Fibroblast of peridontal ligament (primary cell): ENCODE measurements around the gene EBI3.
"Not testable (repeated sequence)": the region's sequence is repeated elsewhere in the genome, so short reads cannot be mapped to it uniquely, and the experiment has no call there.

Experiments
- DNase-seq: peaks from one replicate; pipeline ENCODE4 v3.0.0-alpha.2; 2010; ENCODE audit errors: extremely low read depth

EBI3 gene

DNA sequence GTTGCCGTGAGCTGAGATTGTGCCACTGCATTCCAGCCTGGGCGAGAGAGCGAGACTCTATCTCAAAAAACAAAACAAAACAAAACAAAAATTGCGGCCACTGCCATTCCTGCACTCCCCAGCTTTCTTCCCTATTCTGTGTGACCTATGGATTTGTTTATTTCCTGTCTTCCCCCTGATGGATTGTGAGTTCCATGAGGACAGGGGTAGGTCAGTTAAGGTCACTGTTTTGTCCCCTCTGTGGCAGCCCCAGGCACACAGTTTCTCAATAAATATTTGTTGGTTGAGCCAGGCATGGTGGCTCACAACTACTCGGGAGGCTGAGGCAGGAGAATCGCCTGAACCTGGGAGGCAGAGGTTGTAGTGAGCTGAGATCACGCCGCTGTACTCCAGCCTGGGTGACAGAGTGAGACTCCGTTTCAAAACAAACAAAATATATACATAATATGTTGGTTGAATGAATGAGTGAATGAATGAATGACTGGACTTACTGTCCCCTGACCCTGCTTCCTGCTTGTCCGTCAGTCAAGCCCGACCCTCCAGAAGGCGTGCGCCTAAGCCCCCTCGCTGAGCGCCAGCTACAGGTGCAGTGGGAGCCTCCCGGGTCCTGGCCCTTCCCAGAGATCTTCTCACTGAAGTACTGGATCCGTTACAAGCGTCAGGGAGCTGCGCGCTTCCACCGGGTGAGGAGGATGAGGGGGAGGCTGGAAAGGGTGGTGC lies 5.0 kb downstream of the EBI3 start:
- no peak for DNase-seq

GRCh38 chr19:4234862-4235201 lies 5.5 kb downstream of the EBI3 start:
- no peak for DNase-seq

DNA sequence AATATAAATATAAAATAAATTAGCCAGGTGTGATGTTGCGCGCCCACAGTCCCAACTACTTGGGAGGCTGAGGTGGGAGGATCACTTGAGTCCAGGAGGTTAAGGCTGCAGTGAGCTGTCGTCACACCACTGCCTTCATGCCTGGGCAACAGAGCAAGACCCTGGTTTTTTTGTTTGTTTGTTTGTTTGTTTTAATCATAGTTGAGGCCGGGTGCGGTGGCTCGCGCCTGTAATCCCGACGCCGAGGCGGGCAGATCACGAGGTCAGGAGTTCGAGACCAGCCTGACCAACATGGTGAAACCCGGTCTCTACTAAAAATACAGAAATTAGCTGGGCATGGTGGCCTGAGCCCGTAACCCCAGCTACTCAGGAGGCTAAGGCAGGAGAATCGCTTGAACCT lies 8.2 kb downstream of the EBI3 start:
- not testable (repeated sequence) for DNase-seq

- no peak for DNase-seq
Observed at GRCh38 chr19:4238831-4239230, 9.5 kb downstream of the EBI3 start.

DNA sequence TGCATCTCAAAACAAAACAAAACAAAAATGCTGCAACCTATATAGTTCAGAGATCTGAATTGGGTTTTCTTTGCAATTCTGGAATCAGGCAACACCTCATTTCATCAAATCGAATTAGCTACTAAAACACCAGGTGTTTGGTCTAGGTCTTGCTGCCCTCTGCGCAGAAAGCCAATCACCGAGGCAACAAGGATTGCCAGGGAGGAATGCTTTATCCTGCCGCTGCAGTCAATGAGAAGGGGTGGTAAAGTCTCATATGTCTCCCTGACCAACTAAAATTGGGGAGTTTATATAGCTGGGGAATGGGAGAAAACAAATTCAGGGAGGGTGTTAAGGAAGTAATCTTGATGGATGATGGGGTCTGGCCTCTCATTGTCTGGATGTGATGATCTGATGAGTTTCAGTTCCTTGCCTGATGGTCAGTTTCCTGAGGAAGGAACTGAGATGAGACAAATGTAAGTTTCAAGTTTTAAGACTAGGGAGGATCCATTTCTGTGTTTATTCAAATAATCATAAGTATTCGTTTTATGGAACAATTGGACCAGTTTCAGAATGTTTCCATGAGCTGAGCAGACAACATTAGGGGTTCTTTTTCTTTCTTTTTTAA lies 12.6 kb downstream of the EBI3 start:
- DNase-seq, result no peak

DNA sequence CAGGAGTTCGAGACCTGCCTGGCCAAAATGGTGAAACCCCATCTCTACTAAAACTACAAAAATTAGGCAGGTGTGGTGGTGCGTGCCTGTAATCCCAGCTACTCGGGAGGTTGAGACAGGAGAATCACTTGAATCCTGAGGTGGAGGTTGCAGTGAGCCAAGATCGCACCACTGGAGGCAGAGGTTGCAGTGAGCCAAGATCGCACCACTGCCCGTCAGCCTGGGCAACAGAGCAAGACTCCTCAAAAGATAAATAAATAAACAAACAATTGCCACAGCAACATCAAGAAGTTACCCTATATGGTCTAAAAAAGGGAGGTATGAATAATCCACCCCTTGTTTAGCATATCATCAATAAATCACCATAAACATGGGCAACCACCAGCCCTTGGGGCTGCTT lies 16.6 kb downstream of the EBI3 start:
- not testable (repeated sequence) for DNase-seq

GRCh38 chr19:4246767-4247593 lies 17.7 kb downstream of the EBI3 start, which contains the start of gene YJU2:
TSS of gene YJU2 (plus strand) at chr19:4247080. CDS start at chr19:4247147, 67 bp downstream.
- peak; percentile 99 for DNase-seq

GRCh38 chr19:4256563-4256962 lies 27.2 kb downstream of the EBI3 start:
- DNase-seq, result no peak

DNA sequence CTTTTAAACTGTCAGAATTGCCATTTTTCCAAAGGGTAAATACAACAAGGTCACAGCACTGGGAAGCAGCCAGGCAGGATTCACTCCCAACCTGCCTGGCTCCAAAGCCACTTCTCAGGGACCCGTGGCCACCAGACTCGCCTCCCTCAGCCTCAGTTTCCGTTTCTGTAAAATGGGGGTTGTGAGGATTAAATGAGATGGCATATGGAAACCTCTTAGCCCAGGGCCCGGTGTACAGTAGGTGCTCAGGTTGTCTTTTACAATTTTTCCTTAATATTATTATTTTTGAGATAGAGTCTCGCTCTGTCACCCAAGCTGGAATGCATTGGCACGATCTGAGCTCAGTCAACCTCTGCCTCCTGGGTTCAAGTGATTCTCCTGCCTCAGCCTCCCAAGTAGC lies 27.7 kb downstream of the EBI3 start:
- no peak for DNase-seq

- DNase-seq, result no peak
Observed at GRCh38 chr19:4258181-4258580, 28.9 kb downstream of the EBI3 start.

DNA sequence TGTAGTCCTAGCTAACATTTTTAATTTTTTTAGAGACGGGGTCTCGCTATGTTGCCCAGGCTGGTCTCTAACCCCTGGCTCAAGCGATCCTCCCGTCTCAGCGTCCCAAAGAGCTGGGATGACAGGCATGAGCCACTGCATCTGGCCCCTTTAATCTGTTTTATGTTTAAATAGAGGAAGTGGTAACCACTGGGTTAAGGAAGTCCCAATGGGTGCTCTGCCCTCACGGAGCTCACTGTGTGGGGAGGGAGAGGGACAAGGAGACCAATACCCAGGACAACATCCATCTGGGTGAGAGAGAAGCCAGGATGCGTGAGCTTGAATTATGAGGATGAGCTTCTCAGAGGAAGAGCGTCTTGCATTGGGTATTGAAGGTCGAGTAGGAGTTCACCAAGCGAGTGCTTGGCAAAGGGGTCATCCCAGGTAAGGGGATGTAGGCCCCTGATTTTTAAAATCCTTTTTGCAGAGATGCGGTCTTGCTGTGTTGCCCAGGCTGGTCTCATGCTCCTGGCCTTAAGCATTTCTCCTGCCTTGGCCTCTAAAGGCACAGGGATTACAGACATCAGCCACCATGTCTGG lies 31.4 kb downstream of the EBI3 start:
- DNase-seq, result no peak

GRCh38 chr19:4264812-4265211 lies 35.5 kb downstream of the EBI3 start:
- no peak for DNase-seq

GRCh38 chr19:4266253-4267000 lies 37.1 kb downstream of the EBI3 start:
- DNase-seq, result no peak

DNA sequence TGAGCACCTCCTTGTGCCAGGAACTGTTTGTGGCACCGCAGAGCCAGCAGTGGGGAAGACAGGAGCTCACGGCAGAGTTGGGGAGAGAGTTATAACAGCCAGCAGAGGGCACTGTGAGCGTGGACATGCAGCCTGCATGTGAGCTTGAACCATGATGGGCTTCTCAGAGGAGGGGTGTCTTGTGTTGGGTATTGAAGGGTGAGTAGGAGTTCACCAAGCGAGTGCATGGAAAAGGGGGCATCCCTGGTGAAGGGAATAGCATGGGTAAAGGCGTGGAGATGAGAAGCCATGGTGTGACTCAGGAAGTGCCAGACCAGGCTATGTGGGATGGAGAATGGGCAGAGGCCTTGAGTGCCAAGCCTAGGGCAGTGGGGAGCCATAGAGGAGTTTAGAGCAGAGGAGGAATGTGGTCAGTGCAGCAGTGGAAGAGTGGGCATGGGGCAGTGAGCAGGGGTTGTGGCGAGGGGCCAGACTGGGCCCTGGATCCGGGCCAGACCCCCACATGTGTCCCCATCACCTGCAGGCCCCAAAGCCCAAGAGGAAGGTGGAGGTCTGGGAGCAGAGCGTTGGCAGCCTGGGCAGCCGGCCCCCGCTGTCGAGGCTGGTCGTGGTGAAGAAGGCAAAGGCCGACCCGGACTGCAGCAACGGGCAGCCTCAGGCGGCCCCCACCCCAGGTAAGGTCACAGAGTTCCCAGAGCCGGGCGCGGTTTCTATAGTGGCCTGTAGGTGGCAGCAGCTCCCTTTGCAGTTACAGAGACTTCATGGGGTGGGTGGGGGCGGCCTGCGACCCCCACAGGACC lies 38.0 kb downstream of the EBI3 start:
- peak; percentile 33 for DNase-seq

- DNase-seq, result no peak
Observed at GRCh38 chr19:4267901-4268815, 38.8 kb downstream of the EBI3 start.

DNA sequence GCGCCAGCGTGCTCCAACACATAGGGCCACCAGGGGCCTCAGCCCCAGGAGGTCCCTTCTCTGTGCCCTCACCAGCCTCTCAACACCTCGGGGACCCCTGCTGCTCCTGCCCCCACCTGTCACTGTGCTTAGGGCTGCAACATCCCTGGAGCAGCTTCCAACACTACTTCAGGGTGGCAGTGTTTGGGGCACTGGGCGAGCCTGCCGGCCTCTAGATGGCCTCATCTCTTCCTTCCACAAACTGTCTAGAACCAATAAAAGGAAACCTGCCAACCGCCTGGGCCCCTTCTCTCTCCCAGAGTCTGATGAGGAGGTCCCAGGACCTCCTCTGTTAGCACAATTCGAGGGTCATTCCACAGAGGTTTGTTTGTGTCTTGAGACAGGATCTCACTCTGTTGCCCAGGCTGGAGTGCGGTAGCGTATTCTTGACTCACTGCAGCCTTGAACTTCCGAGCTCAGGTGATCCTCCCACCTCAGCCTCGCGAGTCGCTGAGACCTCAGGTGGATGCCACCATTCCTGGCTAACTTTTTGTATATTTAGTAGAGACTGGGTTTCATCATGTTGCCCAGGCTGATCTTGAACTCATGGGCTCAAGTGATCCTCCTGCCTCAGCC lies 39.6 kb downstream of the EBI3 start:
- DNase-seq, result no peak

GRCh38 chr19:4272894-4273293 lies 43.6 kb downstream of the EBI3 start:
- no peak for DNase-seq

DNA sequence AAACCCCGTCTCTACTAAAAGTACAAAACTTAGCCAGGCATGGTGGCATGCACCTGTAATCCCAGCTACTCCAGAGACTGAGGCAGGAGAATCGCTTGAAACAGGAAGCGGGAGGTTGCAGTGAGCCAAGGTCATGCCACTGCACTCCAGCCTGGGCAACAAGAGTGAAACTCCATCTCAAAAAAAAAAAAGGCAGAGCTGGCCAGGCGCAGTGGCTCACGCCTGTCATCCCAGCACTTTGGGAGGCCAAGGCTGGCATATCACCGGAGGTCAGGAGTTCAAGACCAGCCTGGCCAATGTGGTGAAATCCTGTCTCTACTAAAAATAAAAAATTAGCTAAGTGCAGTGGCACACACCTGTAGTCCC lies 45.0 kb downstream of the EBI3 start:
- DNase-seq, result not testable (repeated sequence)

DNA sequence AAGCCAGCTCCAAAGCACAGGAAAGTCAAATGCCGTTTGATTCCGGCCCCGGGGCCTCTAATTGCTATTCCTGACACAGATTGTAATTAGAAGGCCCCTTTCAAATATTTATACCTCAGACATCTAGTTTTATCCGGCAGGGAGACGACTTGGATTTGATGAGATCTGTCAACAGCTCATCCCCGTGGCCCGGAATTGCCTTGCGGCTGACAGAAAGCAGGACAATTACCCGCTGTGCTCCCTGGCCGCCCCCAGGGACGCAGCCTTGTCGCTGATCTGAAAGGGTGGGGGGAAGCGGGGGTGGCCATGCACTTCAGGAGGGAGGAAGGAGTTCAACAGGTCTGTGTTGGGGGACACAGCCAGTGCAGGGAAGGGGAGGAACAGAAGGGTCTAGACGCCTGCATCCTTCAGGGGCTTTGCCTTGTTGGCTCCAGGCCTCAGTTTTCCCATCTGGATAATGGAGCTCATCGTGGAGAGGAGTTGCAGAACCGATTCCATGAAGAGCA lies 47.9 kb downstream of the EBI3 start:
- DNase-seq, result no peak
